HFFc6 (cell line): ENCODE results near the gene PTPA. TPM values are rescaled to one million over a fixed set of nuclear protein-coding genes. Genes with fewer than 3 reads are reported as not detected.

Experiments
- DNase-seq: peaks from one replicate; pipeline ENCODE4 v3.0.0-alpha.2; 2018
- H3K27ac Mint-ChIP-seq: 2 replicates; pipeline ENCODE4 v1.8.0; 2020; ENCODE audit warnings: mild to moderate bottlenecking, mixed read lengths
- H3K27me3 Mint-ChIP-seq: 2 replicates; pipeline ENCODE4 v1.8.0; 2021; ENCODE audit warnings: mild to moderate bottlenecking, moderate library complexity, mixed read lengths; ENCODE audit not compliant: insufficient read depth
- H3K36me3 Mint-ChIP-seq: 2 replicates; pipeline ENCODE4 v1.8.0; 2021; ENCODE audit warnings: low read depth, mixed read lengths
- H3K4me1 Mint-ChIP-seq: 2 replicates; pipeline ENCODE4 v1.8.0; 2020; ENCODE audit warnings: low read depth, mixed read lengths
- H3K4me3 Mint-ChIP-seq: 2 replicates; pipeline ENCODE4 v1.8.0; 2020; ENCODE audit warnings: mild to moderate bottlenecking, moderate library complexity, mixed read lengths
- H3K9me3 Mint-ChIP-seq: 2 replicates; pipeline ENCODE4 v1.8.0; 2020; ENCODE audit warnings: mild to moderate bottlenecking, mixed read lengths
- total RNA-seq, 6 experiments: library from RNA; stranded (reverse); fragmentation: NEBNext Ultra II Directional; extraction: Animal tissue kit (Norgen Biotek cat#: 25700); gene quantifications; 2 replicates in 1 of 6; 3 replicates in 5 of 6; pipeline ENCODE4 v1.2.3, GENCODE V29; 2021
- TF ChIP-seq, protein P1 (sequence below): fragments of 200-600 bp; sonication (generic); IDR thresholded peaks from 2 replicates; pipeline ENCODE4 v1.5.0; 2021; ENCODE audit warnings: antibody characterized with exemption, mild to moderate bottlenecking

The PTPA gene
- total RNA-seq, 6 experiments from 2014 or later = 153 to 170 (median 162) TPM

DNA sequence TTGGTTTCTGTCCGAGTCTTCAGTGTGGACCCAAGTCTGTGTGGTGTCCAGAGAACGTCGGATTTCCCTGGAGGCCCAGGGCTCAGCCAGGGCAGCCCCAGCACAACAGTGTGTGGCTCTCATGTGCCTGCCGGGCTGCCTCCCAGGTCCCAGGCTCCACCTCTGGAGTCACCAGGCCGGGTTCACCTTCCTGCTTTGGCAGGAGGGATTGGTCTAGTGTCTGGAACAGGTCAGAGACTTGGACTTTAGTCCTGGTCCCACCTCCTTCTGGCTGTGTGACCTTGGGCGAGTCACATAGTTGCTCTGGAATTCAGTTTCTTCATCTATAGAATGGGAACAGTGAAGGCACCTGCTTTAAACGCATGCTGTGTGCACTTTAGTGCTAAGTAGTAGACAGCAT, 27.1 kb upstream of the PTPA start:
- TF ChIP-seq, protein P1, sequence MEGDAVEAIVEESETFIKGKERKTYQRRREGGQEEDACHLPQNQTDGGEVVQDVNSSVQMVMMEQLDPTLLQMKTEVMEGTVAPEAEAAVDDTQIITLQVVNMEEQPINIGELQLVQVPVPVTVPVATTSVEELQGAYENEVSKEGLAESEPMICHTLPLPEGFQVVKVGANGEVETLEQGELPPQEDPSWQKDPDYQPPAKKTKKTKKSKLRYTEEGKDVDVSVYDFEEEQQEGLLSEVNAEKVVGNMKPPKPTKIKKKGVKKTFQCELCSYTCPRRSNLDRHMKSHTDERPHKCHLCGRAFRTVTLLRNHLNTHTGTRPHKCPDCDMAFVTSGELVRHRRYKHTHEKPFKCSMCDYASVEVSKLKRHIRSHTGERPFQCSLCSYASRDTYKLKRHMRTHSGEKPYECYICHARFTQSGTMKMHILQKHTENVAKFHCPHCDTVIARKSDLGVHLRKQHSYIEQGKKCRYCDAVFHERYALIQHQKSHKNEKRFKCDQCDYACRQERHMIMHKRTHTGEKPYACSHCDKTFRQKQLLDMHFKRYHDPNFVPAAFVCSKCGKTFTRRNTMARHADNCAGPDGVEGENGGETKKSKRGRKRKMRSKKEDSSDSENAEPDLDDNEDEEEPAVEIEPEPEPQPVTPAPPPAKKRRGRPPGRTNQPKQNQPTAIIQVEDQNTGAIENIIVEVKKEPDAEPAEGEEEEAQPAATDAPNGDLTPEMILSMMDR = no peak
- DNase-seq = no peak
- no peaks in the 10 kb centered on the region for H3K36me3 Mint-ChIP-seq
- H3K4me1 Mint-ChIP-seq = peaks cover 23% of the 10 kb centered on the region
- H3K9me3 Mint-ChIP-seq = no peaks in the 10 kb centered on the region
- H3K27ac Mint-ChIP-seq = no peak overlapping the region
- no peaks in the 10 kb centered on the region; the same call in 1 of the 2 replicates for H3K27me3 Mint-ChIP-seq
- H3K4me3 Mint-ChIP-seq = no peak overlapping the region

DNA sequence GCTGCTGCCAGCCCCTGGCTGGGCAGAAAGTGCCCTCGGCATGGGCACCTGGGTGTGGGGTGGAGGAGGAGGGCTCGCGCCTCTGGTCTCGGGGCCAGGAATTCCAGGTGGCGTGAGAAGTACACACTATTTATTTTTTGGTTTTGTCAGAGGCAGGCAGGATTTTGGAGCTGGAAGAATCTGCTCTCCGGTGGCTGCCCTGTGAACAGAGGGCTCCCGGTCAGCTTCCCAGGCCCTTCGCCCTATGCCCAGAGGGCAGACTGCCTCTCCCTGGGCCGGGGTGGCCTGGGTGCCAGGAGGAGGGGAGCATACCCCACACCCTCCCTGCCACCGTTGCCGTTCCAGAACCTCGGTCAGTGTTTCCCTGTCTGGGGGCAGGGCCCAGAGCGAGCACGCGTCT, 22.0 kb upstream of the PTPA start:
- H3K36me3 Mint-ChIP-seq = peaks cover 11% of the 10 kb centered on the region; the same call in 1 of the 2 replicates
- H3K4me3 Mint-ChIP-seq = no peak overlapping the region
- H3K27ac Mint-ChIP-seq = no peak overlapping the region
- DNase-seq = no peak
- TF ChIP-seq, protein P1 = no peak
- H3K4me1 Mint-ChIP-seq = no peaks in the 10 kb centered on the region
- H3K9me3 Mint-ChIP-seq = no peaks in the 10 kb centered on the region
- H3K27me3 Mint-ChIP-seq = no peaks in the 10 kb centered on the region; the same call in none of the 2 replicates

DNA sequence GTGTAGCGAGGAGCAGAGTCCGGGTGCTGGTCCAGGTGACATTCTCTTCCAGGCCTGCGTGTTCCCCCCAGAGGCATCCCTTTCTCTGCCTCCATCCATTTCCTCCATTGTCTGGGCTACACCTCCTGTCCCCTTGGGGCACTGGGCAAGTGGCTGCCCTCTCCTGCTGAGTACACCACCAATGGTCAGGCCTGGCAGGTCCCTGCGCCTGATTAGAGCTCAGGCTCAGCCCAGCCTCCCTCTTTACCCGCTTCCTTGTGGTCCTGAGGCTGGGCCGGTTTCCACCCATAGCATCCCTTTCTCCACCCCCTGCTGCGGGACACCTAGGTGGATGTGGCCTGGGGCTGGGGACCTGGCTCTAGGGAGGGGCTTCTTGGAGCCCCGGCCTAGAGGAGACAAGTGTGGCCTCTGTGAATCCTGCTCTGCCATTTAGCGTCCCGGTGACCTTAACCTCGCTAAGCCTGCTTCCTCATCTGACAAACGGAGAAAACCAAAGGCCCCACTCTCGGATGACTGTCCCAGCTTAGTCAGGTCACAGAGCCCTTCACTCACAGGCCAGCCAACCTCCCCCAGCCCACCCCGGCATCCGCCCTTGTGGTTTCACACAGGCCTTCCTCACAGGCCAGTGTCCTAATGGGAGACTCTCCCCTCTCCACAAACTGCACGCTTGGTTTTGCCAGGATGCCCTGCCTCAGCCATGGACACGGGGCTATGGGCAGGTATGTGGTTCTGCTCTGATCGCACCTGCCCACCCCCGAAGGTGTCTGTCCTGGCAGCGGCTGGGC, 17.4 kb upstream of the PTPA start:
- Mint-ChIP-seq H3K4me3 (no peak overlapping the region), H3K4me1 (no peaks in the 10 kb centered on the region), H3K27ac (no peak overlapping the region), H3K27me3 (no peaks in the 10 kb centered on the region; the same call in 1 of the 2 replicates), H3K36me3 (peaks cover 27% of the 10 kb centered on the region), H3K9me3 (no peaks in the 10 kb centered on the region)
- TF ChIP-seq, protein P1 = no peak
- no peak for DNase-seq

DNA sequence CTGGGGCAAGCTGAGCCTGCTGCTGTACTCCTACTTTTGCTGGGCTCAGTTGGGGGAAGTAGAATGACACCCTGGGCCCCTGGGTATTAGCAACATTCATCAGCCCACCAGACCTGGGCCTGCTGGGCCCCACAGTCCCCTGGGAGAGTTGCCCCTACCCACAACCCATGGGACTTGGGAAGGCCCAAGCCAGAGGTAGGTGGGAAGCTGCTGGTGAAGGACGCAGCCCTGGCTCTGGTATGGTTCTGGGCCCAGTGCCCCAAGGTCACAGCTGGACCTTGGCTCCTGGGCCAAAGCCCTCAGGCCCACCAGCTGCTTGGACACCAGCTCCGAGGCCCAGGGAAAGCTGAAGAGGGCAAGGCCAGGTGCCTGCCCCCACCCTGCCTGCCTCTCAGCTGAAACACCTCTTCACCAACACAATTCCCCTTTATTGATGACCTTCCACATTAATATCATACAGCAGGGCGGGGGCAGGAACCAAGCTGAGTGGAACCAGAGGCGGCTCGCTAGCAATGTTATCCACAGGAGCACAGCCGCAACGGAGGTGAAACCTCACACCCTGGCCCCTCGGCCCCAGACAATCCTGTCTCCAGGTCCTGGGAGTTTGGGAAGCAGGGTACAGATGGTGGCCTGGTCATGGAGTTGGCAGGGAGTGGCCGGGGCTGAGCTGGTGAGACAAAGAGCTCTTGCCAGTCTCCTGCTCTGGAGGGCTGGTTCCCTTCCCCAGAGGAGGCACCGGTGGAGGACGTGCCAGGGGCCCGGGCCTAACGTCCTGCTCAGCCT, 16.6 kb upstream of the PTPA start:
- Mint-ChIP-seq H3K27me3 (no peaks in the 10 kb centered on the region; the same call in 1 of the 2 replicates), H3K36me3 (peaks cover 26% of the 10 kb centered on the region), H3K4me1 (no peaks in the 10 kb centered on the region), H3K4me3 (no peak overlapping the region), H3K9me3 (no peaks in the 10 kb centered on the region), H3K27ac (no peak overlapping the region)
- no peak for DNase-seq
- TF ChIP-seq, protein P1 = no peak

DNA sequence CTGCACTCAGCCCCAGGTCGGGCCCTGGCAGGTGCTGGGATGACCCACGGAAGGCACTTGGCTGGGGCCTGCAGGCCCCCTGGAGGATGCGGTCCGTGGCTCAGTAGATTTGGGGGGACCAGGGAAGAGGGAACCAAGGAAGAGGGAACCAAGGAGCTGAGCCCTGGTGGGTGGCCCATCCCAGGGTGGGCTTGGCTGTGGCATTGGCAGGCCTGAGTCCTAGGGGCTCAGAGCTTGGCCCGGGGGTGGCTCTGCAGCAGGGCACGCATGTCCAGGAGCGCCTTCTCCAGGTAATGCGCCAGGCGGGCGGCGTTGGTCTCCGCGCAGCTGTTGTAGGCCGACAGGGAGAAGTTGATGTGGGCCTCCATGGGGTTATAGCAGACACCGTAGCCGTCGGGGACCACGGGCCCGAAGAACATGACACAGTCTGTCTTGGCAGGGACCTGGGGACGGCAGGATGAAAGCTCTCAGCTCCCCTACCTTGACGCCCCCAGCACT, 16.0 kb upstream of the PTPA start:
- peaks cover 20% of the 10 kb centered on the region for H3K36me3 Mint-ChIP-seq
- H3K9me3 Mint-ChIP-seq = no peaks in the 10 kb centered on the region
- no peak overlapping the region for H3K27ac Mint-ChIP-seq
- H3K4me1 Mint-ChIP-seq = no peaks in the 10 kb centered on the region
- TF ChIP-seq, protein P1 = no peak
- no peak overlapping the region for H3K4me3 Mint-ChIP-seq
- DNase-seq = no peak
- no peaks in the 10 kb centered on the region; the same call in 1 of the 2 replicates for H3K27me3 Mint-ChIP-seq
